OCI-LY1 (cell line): ENCODE data around the gene ANKDD1B.

Experiments used
- H2AFZ ChIP-seq: fragments of 200-600 bp; sonication (generic), shearing (Covaris generic); 2 replicates; pipeline ENCODE4 v1.6.0; 2014; ENCODE audit warnings: antibody characterized with exemption, mild to moderate bottlenecking, low read length
- H3F3A ChIP-seq: fragments of 200-600 bp; sonication (generic), shearing (Covaris generic); 2 replicates; pipeline ENCODE4 v1.6.0; 2014; ENCODE audit warnings: mild to moderate bottlenecking, antibody characterized with exemption, low read length, moderate library complexity; ENCODE audit not compliant: insufficient read depth
- H3K27ac ChIP-seq: fragments of 200-600 bp; sonication (generic); 2 replicates; pipeline ENCODE4 v1.5.1; 2014; ENCODE audit warnings: low read length, mixed run types, mild to moderate bottlenecking, low read depth; ENCODE audit not compliant: poor library complexity, severe bottlenecking
- H3K27me3 ChIP-seq: fragments of 200-600 bp; sonication (generic); 2 replicates; pipeline ENCODE4 v1.6.0; 2014; ENCODE audit warnings: antibody characterized with exemption, mild to moderate bottlenecking, low read length, moderate library complexity; ENCODE audit not compliant: insufficient read depth
- H3K36me3 ChIP-seq: fragments of 200-600 bp; sonication (generic); 2 replicates; pipeline ENCODE4 v1.6.1; 2014; ENCODE audit warnings: mild to moderate bottlenecking, antibody characterized with exemption, low read length, moderate library complexity, mixed read lengths; ENCODE audit not compliant: insufficient read depth
- H3K4me1 ChIP-seq: fragments of 200-600 bp; sonication (generic); 2 replicates; pipeline ENCODE4 v1.5.1; 2014; ENCODE audit warnings: mild to moderate bottlenecking, low read length, moderate library complexity; ENCODE audit not compliant: insufficient read depth, severe bottlenecking
- H3K4me2 ChIP-seq: fragments of 200-600 bp; sonication (generic), shearing (Covaris generic); 2 replicates; pipeline ENCODE4 v1.6.1; 2014; ENCODE audit warnings: low read length
- H3K4me3 ChIP-seq: fragments of 200-600 bp; sonication (generic); 2 replicates; pipeline ENCODE4 v1.5.1; 2014; ENCODE audit warnings: low read length, low read depth, mild to moderate bottlenecking, mixed read lengths; ENCODE audit not compliant: poor library complexity, severe bottlenecking
- H3K79me2 ChIP-seq: fragments of 200-600 bp; shearing (Covaris generic); 2 replicates; pipeline ENCODE4 v1.6.1; 2016; ENCODE audit warnings: mixed run types, low read length, mixed read lengths; ENCODE audit not compliant: insufficient read depth
- H3K9ac ChIP-seq: fragments of 200-600 bp; sonication (generic), shearing (Covaris generic); 2 replicates; pipeline ENCODE4 v1.6.1; 2014; ENCODE audit warnings: mild to moderate bottlenecking, low read length, mixed read lengths
- H3K9me2 ChIP-seq: fragments of 200-600 bp; sonication (generic), shearing (Covaris generic); 2 replicates; pipeline ENCODE4 v1.6.1; 2014; ENCODE audit warnings: low read depth, mild to moderate bottlenecking, low read length, mixed read lengths
- H3K9me3 ChIP-seq: fragments of 200-600 bp; shearing (Covaris generic); 2 replicates; pipeline ENCODE4 v1.6.1; 2014; ENCODE audit warnings: low read length, mixed read lengths
- H4K20me1 ChIP-seq: fragments of 200-600 bp; sonication (generic), shearing (Covaris generic); 2 replicates; pipeline ENCODE4 v1.6.0; 2016; ENCODE audit warnings: mild to moderate bottlenecking, low read length; ENCODE audit not compliant: insufficient read depth
- CTCF ChIP-seq: fragments of 200-600 bp; sonication (generic), shearing (Covaris generic); IDR thresholded peaks from 2 replicates; pipeline ENCODE4 v1.5.1; 2017; ENCODE audit warnings: mild to moderate bottlenecking, antibody characterized with exemption, low read length, moderate library complexity, mixed read lengths
- EZH2 ChIP-seq: fragments of 200-600 bp; sonication (generic), shearing (Covaris generic); IDR thresholded peaks from 2 replicates; pipeline ENCODE4 v1.8.0; 2017; ENCODE audit warnings: borderline replicate concordance, mixed run types, mild to moderate bottlenecking, antibody characterized with exemption, low read length, moderate library complexity, mixed read lengths

ANKDD1B gene

GRCh38 chr5:75612901-75613300, 1.6 kb downstream of the ANKDD1B start:
- H3K27ac ChIP-seq: no peak overlapping the region
- H3K4me1 ChIP-seq: peaks cover 9% of the 10 kb centered on the region
- H3K9ac ChIP-seq: no peak overlapping the region
- TF ChIP-seq EZH2 (no peak), CTCF (no peak)
- H3K36me3 ChIP-seq: no peaks in the 10 kb centered on the region
- H3K27me3 ChIP-seq: no peaks in the 10 kb centered on the region
- H3K9me3 ChIP-seq: no peaks in the 10 kb centered on the region
- H3K4me3 ChIP-seq: no peak overlapping the region
- no peaks in the 10 kb centered on the region for H3K79me2 ChIP-seq
- H2AFZ ChIP-seq: no peak overlapping the region
- no peaks in the 10 kb centered on the region for H3F3A ChIP-seq
- no peaks in the 10 kb centered on the region for H3K9me2 ChIP-seq
- H4K20me1 ChIP-seq: no peaks in the 10 kb centered on the region
- H3K4me2 ChIP-seq: no peak overlapping the region

- Histone ChIP-seq H3K9me3 (no peaks in the 10 kb centered on the region), H3K9me2 (no peaks in the 10 kb centered on the region), H4K20me1 (no peaks in the 10 kb centered on the region), H3K27me3 (no peaks in the 10 kb centered on the region), H2AFZ (no peak overlapping the region), H3K4me2 (no peak overlapping the region), H3K9ac (no peak overlapping the region), H3F3A (no peaks in the 10 kb centered on the region), H3K79me2 (no peaks in the 10 kb centered on the region), H3K4me1 (peaks cover 9% of the 10 kb centered on the region), H3K4me3 (no peak overlapping the region), H3K36me3 (no peaks in the 10 kb centered on the region), H3K27ac (no peak overlapping the region)
- TF ChIP-seq EZH2 (no peak), CTCF (no peak)
Observed at GRCh38 chr5:75614176-75614575, 2.9 kb downstream of the ANKDD1B start.

- Histone ChIP-seq H3K27ac (no peak overlapping the region), H3K36me3 (no peaks in the 10 kb centered on the region), H3K9ac (no peak overlapping the region), H3K79me2 (no peaks in the 10 kb centered on the region), H3K4me1 (peaks cover 5% of the 10 kb centered on the region), H2AFZ (no peak overlapping the region), H3K9me2 (no peaks in the 10 kb centered on the region), H3K9me3 (no peaks in the 10 kb centered on the region), H3K27me3 (no peaks in the 10 kb centered on the region), H3K4me2 (no peak overlapping the region), H4K20me1 (no peaks in the 10 kb centered on the region), H3K4me3 (no peak overlapping the region), H3F3A (no peaks in the 10 kb centered on the region)
- TF ChIP-seq EZH2 (no peak), CTCF (no peak)
Observed at GRCh38 chr5:75616371-75616881, 5.2 kb downstream of the ANKDD1B start.
